GM08714 (cell line): ENCODE measurements around the gene PCTP.

Experiments used
- H3K4me3 ChIP-seq: fragments of 200-500 bp; sonication (Bioruptor generic); 2 replicates; pipeline ENCODE4 v1.5.1; 2014; ENCODE audit warnings: mild to moderate bottlenecking, low read length, inconsistent platforms
- ZNF274 ChIP-seq: IDR thresholded peaks from 2 replicates; pipeline ENCODE4 v1.6.1; 2012; ENCODE audit warnings: mild to moderate bottlenecking, low read depth, low read length

PCTP gene

DNA sequence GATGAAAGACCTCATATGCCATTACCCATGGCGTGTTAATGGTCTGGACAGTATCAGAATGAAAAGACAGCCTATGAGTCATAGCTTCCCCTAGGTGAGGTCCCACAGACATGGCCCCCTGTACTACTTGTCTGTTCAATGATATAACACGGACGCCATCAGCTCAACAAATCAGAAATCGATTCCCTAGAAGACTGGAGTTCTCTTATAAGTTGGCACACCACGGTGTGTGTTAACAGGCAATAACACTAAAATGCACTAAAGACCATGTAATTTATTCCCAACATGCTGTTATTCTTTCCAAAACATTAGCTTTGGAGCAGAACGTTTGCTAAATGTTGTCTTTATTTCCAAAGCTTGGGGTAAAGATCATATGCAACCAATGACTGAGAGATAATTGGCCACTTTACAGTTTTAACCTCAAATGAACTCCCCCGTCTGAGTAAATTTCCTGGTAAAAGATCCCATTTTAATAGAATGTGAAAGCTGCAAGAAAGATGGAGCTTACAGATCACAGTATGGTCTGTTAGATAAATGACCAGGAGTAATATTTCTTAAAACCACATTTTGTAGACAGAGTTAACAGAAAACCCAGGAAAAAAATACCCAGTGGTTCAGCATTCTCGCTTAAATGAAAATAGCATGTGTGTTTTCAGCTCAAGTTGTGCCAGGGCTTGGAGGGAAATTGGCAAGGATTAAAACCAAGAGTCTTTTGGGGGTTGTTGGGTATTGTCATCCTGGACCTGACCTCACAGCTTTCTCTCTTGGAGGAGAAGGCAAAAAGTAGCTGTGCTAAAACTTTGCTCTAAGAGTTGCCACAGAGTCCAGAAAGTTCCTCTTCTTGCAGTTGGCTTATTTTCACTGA, 65.9 kb downstream of the PCTP start:
- TF ChIP-seq ZNF274, result no peak
- no peak overlapping the region for H3K4me3 ChIP-seq

DNA sequence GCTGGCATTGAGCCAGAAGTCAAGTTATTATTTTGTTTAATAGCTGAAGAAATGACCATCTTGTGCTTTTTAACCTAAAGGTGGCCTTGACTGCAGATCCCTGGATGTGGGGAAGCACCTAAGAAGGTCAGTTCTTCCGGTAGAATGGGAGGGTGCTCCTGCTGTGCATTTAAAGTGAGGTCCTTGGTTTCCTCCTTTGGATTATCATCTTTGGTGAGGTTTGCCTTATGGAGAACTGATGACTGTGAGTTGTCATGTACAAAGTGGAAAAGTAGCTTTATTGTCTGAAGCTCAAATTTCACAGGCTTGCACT, 66.5 kb downstream of the PCTP start:
- no peak for TF ChIP-seq ZNF274
- H3K4me3 ChIP-seq, result no peak overlapping the region

DNA sequence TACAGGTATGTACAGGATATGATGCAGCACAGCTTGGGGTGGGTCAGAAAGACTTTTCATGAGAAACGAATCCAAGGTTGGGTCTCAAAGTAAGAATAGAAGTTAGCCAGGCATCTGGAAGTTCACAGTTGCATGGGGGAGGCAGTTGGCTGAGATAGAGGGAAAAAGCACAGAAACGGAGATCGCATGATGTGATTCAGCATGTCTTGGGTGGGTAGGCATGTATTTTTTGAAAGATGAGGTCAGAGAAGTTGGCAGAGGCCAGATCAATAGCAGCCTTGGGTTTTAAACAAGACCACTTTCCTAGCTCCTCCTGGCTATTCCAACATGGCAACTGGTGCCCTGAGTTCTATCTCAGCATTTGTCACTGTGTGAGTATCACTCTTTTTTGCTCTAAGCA, 67.2 kb downstream of the PCTP start:
- no peak overlapping the region for H3K4me3 ChIP-seq
- no peak for TF ChIP-seq ZNF274

DNA sequence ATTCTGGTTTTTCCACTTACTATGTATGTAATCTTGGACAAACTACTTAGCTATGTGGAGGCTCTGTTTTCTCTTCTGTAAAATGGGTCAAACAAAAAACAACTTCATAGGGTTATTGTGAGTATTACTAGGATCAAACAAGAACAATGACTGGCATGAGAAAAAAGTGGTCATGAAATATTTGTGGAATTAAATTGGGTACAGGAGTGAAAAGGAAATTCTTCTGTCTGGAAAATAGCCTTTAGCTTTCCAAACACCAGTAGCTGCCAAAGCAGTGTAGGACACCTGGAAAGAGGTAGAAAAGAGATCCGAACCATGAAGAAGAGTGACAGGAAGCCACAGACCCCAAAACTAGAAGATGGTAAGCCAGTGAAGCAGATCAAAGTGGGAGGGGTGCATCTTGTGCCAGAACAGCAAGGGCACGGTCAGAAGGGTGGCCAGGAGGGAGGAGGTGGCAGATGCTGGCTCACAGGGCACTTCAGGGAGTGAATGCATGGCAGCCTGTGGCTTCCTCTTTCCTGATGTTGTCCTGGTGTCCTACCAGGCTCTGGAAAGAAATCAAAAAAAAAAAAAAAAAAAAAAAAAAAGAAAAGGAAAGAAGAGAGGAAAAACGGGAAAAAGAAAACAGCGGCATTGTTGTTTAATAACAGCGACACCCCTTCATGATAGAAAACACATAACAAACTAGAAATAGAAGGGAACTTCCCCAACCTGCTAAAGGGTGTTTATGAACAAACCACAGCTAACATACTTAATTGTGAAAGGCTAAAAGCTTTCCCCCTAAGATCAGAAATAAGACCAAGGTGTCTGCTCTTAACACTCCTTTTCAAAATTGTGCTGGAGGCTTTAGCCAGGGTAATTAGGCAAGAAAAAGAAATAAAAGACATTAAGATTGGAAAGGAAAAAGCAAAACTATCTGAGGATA, 67.9 kb downstream of the PCTP start:
- TF ChIP-seq ZNF274, result no peak
- H3K4me3 ChIP-seq, result no peak overlapping the region

DNA sequence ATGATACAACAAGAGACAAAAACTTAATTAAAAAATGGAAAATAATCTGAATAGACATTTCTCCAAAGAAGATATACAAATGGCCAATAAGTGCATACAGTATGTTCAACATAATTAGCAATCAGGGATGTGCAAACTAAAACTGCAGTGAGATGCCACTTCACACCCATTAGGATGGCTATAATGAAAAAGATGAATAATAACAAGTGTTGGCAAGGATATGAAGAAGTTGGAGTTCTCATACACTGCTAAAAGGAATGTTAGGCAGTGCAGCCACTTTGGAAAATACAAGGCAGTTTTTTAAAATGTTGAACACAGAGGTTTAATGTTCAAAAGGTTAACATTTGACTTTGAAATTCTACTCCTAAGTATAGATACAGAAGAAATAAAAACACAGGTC, 69.8 kb downstream of the PCTP start:
- no peak overlapping the region for H3K4me3 ChIP-seq
- no peak for TF ChIP-seq ZNF274

DNA sequence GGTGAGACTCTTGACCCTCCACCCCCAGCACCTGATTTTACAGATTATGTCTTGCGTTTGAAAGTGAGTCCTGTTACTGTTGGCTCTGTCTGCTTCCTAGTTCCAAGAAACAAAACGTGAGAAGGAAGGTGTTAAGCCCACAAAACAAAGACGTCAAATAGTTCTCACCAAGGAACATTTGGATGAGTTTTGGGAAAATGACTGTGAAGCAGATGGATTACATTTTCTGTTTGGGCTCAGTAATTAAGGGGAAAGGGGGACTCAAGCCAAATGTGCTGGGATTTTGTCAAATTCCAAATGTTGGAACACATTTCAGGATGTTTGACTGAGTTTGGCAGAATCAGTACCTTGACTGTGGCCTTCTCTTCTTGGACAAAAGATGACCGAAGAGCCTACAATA, 71.2 kb downstream of the PCTP start:
- no peak for TF ChIP-seq ZNF274
- H3K4me3 ChIP-seq, result no peak overlapping the region

DNA sequence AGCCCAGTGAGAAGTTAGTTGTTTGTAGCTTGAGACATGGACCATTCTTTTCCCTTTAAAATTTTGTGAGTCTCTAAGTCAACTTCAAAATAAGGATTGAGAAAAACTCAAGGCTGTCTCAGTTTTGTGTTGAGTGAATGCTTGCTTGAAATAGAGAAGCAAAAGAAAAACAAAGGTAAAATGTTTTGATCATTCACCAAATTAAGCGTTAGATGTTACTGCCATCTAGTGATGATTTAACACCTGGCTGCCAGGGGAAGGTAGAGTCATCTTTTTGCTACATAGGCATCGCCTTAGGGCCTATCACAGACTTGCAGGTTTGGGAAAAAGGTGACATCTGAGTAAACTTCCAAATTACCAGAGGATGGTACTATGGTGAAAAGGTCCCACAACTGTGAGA, 74.4 kb downstream of the PCTP start:
- H3K4me3 ChIP-seq, result no peak overlapping the region
- no peak for TF ChIP-seq ZNF274
